ENCODE data around the gene CHRNG.

Gene CHRNG

GRCh38 chr2:232539298-232540231, at the start of gene CHRNG:
CHRNG (plus strand) TSS chr2:232539692; CDS start chr2:232539748, 56 bp downstream.
- no peak for DNase-seq

GRCh38 chr2:232490221-232491138, 49.0 kb upstream of the CHRNG start:
- DNase-seq: no peak

GRCh38 chr2:232491139-232491780, 48.2 kb upstream of the CHRNG start:
- DNase-seq: no peak

- DNase-seq: no peak
Measured at GRCh38 chr2:232492236-232492848, 47.1 kb upstream of the CHRNG start.

GRCh38 chr2:232492963-232493700, 46.4 kb upstream of the CHRNG start:
- DNase-seq: no peak

GRCh38 chr2:232493701-232494474, 45.6 kb upstream of the CHRNG start:
- no peak for DNase-seq

- DNase-seq: no peak
Measured at GRCh38 chr2:232494542-232494941, 45.0 kb upstream of the CHRNG start.

GRCh38 chr2:232495292-232495691, 44.2 kb upstream of the CHRNG start:
- DNase-seq: no peak

- no peak for DNase-seq
Measured at GRCh38 chr2:232496501-232497270, 42.8 kb upstream of the CHRNG start.

GRCh38 chr2:232497348-232497747, 42.1 kb upstream of the CHRNG start:
- no peak for DNase-seq

GRCh38 chr2:232498452-232498851, 41.0 kb upstream of the CHRNG start:
- DNase-seq: no peak

- no peak for DNase-seq
Measured at GRCh38 chr2:232501331-232501771, 38.1 kb upstream of the CHRNG start.

- DNase-seq: no peak
Measured at GRCh38 chr2:232501794-232502390, 37.6 kb upstream of the CHRNG start.

GRCh38 chr2:232502511-232502910, 37.0 kb upstream of the CHRNG start:
- no peak for DNase-seq

GRCh38 chr2:232502911-232503808, 36.3 kb upstream of the CHRNG start:
- peak; percentile 12 for DNase-seq

- no peak for DNase-seq
Measured at GRCh38 chr2:232503809-232504323, 35.6 kb upstream of the CHRNG start.

- DNase-seq: peak; percentile 41
Measured at GRCh38 chr2:232504438-232504837, 35.1 kb upstream of the CHRNG start.

GRCh38 chr2:232505856-232506255, 33.6 kb upstream of the CHRNG start:
- no peak for DNase-seq
